Keratinocyte (primary cell): ENCODE measurements around the gene ZNF416. TPM values are rescaled to one million over a fixed set of nuclear protein-coding genes. Genes with fewer than 3 reads are reported as not detected.

Experiments used
- DNase-seq: peaks from one replicate; pipeline ENCODE4 v3.0.0-alpha.2; 2011; ENCODE audit warnings: low read depth, missing footprints, low spot score
- FAIRE-seq: peaks from 2 replicates; lab custom pipeline; 2011; peaks lifted over from hg19 to GRCh38; lab: Jason Lieb, UNC
- H2AFZ ChIP-seq: 2 replicates; pipeline ENCODE4 v1.6.0; 2012; ENCODE audit warnings: low read length, control low read depth, inconsistent platforms; ENCODE audit not compliant: control insufficient read depth
- H3K27ac ChIP-seq: 2 replicates; pipeline ENCODE4 v1.5.1; 2011; ENCODE audit warnings: low read length; ENCODE audit not compliant: control insufficient read depth, insufficient read depth
- H3K27me3 ChIP-seq: 3 replicates; pipeline ENCODE4 v1.6.0; 2011; ENCODE audit warnings: low read length; ENCODE audit not compliant: control insufficient read depth, insufficient read depth; ENCODE audit errors: extremely low read depth
- H3K36me3 ChIP-seq, 2 experiments: 2 replicates in 1 of 2; 3 replicates in 1 of 2; pipeline ENCODE4 v1.5.1; 2011; ENCODE audit warnings: low read length in 2 of 2, mild to moderate bottlenecking in 1 of 2; ENCODE audit not compliant: control insufficient read depth in 2 of 2, insufficient read depth in 2 of 2; ENCODE audit errors: extremely low read depth in 1 of 2
- H3K4me1 ChIP-seq: 3 replicates; pipeline ENCODE4 v1.5.1; 2011; ENCODE audit warnings: low read length; ENCODE audit not compliant: control insufficient read depth, insufficient read depth; ENCODE audit errors: extremely low read depth
- H3K4me2 ChIP-seq: 3 replicates; pipeline ENCODE4 v1.6.0; 2011; ENCODE audit warnings: low read depth, low read length; ENCODE audit not compliant: control insufficient read depth, insufficient read depth; ENCODE audit errors: extremely low read depth
- H3K4me3 ChIP-seq, 3 experiments: fragments of 200-600 bp in 1 of 3; sonication (generic) in 1 of 3; 2 replicates in 2 of 3; 3 replicates in 1 of 3; pipeline ENCODE4 v1.5.1; 2011 to 2016; ENCODE audit warnings: low read length in 3 of 3, mild to moderate bottlenecking in 3 of 3, control low read depth in 2 of 3, inconsistent platforms in 1 of 3, low read depth in 1 of 3, mixed read lengths in 1 of 3, mixed run types in 1 of 3, moderate library complexity in 1 of 3; ENCODE audit not compliant: control insufficient read depth in 2 of 3, insufficient read depth in 2 of 3; ENCODE audit errors: extremely low read depth in 1 of 3
- H3K79me2 ChIP-seq: 2 replicates; pipeline ENCODE4 v1.6.0; 2012; ENCODE audit warnings: low read length; ENCODE audit not compliant: control insufficient read depth, insufficient read depth
- H3K9ac ChIP-seq: 3 replicates; pipeline ENCODE4 v1.6.0; 2011; ENCODE audit warnings: low read length; ENCODE audit not compliant: control insufficient read depth, insufficient read depth; ENCODE audit errors: extremely low read depth
- H3K9me1 ChIP-seq: 3 replicates; pipeline ENCODE4 v1.6.0; 2011; ENCODE audit warnings: low read length; ENCODE audit not compliant: control insufficient read depth, insufficient read depth; ENCODE audit errors: extremely low read depth
- H3K9me3 ChIP-seq: 2 replicates; pipeline ENCODE4 v1.5.1; 2012; ENCODE audit warnings: low read depth, low read length; ENCODE audit not compliant: control insufficient read depth
- H4K20me1 ChIP-seq: 3 replicates; pipeline ENCODE4 v1.6.0; 2011; ENCODE audit warnings: low read length; ENCODE audit not compliant: control insufficient read depth, insufficient read depth; ENCODE audit errors: extremely low read depth
- EZH2 ChIP-seq: IDR thresholded peaks from one replicate; pipeline ENCODE4 v1.6.1; 2012; ENCODE audit warnings: inconsistent platforms, mild to moderate bottlenecking, low read length, moderate library complexity
- dilution Hi-C: fragments of 300-500 bp; cut with MboI; formaldehyde crosslinking; loops from one replicate; pipeline ENCODE4 v1.7.0; 2020; ENCODE audit warnings: low sequenced_read_pairs; ENCODE audit not compliant: extremely low pct_ligation_motif_present
- polyA plus RNA-seq, 5 experiments: library from polyadenylated mRNA; depleted of rRNA in 3 of 5; stranded (reverse) in 3 of 5; stranded (forward) in 1 of 5; unstranded in 1 of 5; fragments of >200 nt; gene quantifications; 1 replicate in 1 of 5; 2 replicates in 3 of 5; 3 replicates in 1 of 5; pipeline versions ENCODE4 v1.2.1 to v1.2.3, GENCODE V29; 2011 to 2012; ENCODE audit warnings: missing spikeins in 2 of 5, low read depth in 1 of 5, low replicate concordance in 1 of 5
- TF ChIP-seq, protein P1 (sequence below), 3 experiments: IDR thresholded peaks in 1 of 3; conservative IDR thresholded peaks in 1 of 3; optimal IDR thresholded peaks in 1 of 3; 2 replicates in 2 of 3; 3 replicates in 1 of 3; pipeline versions ENCODE3 to v1.5.1; 2011; ENCODE audit warnings: low read length in 3 of 3, mild to moderate bottlenecking in 3 of 3, moderate library complexity in 2 of 3, control low read depth in 1 of 3, inconsistent platforms in 1 of 3; ENCODE audit not compliant: insufficient read depth in 2 of 3; ENCODE audit errors: extremely low read depth in 1 of 3

Gene ZNF416
- polyA plus RNA-seq, 1 donor (not counting 4 experiments of a cell fraction or from before 2014, with no cell fraction given): 4.4 TPM

DNA sequence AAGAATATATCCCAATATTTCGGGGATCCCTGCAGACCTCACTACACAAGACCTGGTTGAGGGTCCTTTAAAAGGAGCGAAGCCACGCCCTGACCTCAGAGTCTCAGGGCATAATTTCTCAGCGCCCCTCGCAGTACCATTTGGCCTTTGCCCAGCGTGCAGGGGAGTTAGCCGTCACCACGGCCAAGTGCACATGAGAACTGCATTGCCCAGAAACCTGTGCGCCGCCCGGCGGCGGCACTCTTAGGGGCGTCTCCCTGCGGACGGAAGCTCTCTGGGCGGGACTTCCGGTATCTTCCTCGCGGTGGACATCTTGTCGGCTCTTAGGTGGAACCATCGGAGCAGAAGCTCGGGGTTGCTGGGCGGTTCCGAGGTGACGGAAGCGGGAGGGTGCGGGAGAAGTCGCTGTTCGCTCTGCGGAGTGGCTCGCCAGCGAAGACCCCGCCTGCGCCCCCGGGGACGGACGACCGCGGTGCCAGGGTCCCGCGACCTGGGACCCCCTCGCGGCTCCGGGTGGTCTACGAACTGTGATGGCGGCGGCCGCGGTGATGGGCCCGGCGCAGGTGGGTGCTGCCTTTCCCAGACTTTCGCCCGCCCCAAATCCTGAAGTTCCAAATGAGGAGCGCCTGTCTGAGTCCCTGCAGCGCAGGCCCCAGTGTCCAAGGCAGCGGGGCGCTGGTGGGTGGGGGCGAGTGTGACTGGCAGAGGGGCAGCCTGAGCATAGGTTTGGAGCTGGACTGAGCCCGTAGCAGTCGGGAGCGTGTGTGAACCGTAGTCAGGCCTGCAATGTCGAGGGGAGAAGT lies 35.4 kb upstream of the ZNF416 start, which contains the start of gene ZNF134:
TSS of gene ZNF134 (plus strand) at position 302 of the 803 bp plus-strand sequence. CDS start 5,227 bp downstream, outside the sequence.
- no peak for TF ChIP-seq EZH2
- TF ChIP-seq, protein P1, sequence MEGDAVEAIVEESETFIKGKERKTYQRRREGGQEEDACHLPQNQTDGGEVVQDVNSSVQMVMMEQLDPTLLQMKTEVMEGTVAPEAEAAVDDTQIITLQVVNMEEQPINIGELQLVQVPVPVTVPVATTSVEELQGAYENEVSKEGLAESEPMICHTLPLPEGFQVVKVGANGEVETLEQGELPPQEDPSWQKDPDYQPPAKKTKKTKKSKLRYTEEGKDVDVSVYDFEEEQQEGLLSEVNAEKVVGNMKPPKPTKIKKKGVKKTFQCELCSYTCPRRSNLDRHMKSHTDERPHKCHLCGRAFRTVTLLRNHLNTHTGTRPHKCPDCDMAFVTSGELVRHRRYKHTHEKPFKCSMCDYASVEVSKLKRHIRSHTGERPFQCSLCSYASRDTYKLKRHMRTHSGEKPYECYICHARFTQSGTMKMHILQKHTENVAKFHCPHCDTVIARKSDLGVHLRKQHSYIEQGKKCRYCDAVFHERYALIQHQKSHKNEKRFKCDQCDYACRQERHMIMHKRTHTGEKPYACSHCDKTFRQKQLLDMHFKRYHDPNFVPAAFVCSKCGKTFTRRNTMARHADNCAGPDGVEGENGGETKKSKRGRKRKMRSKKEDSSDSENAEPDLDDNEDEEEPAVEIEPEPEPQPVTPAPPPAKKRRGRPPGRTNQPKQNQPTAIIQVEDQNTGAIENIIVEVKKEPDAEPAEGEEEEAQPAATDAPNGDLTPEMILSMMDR (optimal IDR thresholded peaks at IDR 0.05 in 1 of 3, IDR thresholded peaks at IDR 0.05 in 1 of 3, conservative IDR thresholded peaks at IDR 0.05 in 1 of 3; ENCODE audit: extremely low read depth in 1 of 3, insufficient read depth in 2 of 3, low read length in 3 of 3): peak in 1 of 3 experiments; percentile 29
- H2AFZ ChIP-seq: peak within 1 kb of the TSS; percentile 96
- peaks cover 14 to 35% of the 10 kb centered on the region in 2 experiments for H3K36me3 ChIP-seq
- H3K79me2 ChIP-seq: peaks cover 52% of the 10 kb centered on the region
- FAIRE-seq (no peak), DNase-seq (peak; percentile 55)
- H3K4me2 ChIP-seq: peak within 1 kb of the TSS; percentile 78
- peaks cover 8% of the 10 kb centered on the region for H3K4me1 ChIP-seq
- H3K4me3 ChIP-seq: peak within 1 kb of the TSS; percentile 90 to 97 (median 93)
- no peaks in the 10 kb centered on the region for H4K20me1 ChIP-seq
- H3K9me1 ChIP-seq: no peaks in the 10 kb centered on the region
- H3K9ac ChIP-seq: peak within 1 kb of the TSS; percentile 86
- dilution Hi-C loops: no loop called here
- peaks cover 36% of the 10 kb centered on the region for H3K9me3 ChIP-seq
- H3K27me3 ChIP-seq: no peaks in the 10 kb centered on the region
- H3K27ac ChIP-seq: peak within 1 kb of the TSS; percentile 60

DNA sequence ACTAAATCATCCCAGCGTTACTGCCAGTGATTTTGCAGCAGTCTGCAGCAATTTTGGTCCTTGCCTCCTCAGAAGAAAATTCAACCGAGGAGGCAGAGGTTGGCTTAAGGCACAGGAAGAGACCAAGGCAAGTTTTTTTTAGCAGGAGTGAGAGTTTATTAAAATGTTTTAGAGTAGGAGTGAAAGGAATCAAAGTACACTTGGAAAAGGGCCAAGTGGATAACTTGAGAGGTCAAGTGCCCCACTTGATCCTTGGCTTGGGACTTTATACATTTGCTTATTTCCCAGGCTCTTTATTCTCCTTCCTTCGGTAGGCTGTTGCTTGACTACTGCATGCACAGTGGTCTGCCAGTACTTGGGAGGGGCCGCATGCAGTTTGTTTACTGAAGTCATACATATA lies 32.4 kb upstream of the ZNF416 start:
- dilution Hi-C loops: no loop called here
- FAIRE-seq: no peak
- no peak for DNase-seq

More for the DNA sequence above, 32.4 kb upstream of the ZNF416 start:
- TF ChIP-seq, protein P1 (optimal IDR thresholded peaks at IDR 0.05 in 1 of 3, IDR thresholded peaks at IDR 0.05 in 1 of 3, conservative IDR thresholded peaks at IDR 0.05 in 1 of 3; ENCODE audit: extremely low read depth in 1 of 3, insufficient read depth in 2 of 3, low read length in 3 of 3): no peak
- no peak for TF ChIP-seq EZH2
- no peaks in the 10 kb centered on the region for H3K9me1 ChIP-seq
- no peak overlapping the region for H3K9ac ChIP-seq
- peaks cover 6 to 10% of the 10 kb centered on the region in 2 experiments for H3K36me3 ChIP-seq
- no peak overlapping the region for H2AFZ ChIP-seq
- H3K9me3 ChIP-seq: peaks cover 11% of the 10 kb centered on the region
- peaks cover 8% of the 10 kb centered on the region for H3K4me1 ChIP-seq
- H3K79me2 ChIP-seq: peaks cover 21% of the 10 kb centered on the region
- no peak overlapping the region for H3K4me2 ChIP-seq
- H4K20me1 ChIP-seq: no peaks in the 10 kb centered on the region
- H3K27me3 ChIP-seq: no peaks in the 10 kb centered on the region
- H3K4me3 ChIP-seq: no peak overlapping the region
- H3K27ac ChIP-seq: no peak overlapping the region
